HG03469 (cell line): ENCODE results near the gene CTNND2.
"Not testable (repeated sequence)": the region's sequence is repeated elsewhere in the genome, so short reads cannot be mapped to it uniquely, and the experiment has no call there.

ENCODE experiments used
- ATAC-seq: cut with Tn5 transposase; IDR thresholded peaks from one replicate; pipeline ENCODE4 v1.9.1; 2021; ENCODE audit warnings: mild to moderate bottlenecking, moderate library complexity, moderate number of reproducible peaks; ENCODE audit not compliant: unreplicated experiment

The CTNND2 gene

GRCh38 chr5:11869203-11869602, 35.0 kb downstream of the CTNND2 start:
- ATAC-seq: no peak

DNA sequence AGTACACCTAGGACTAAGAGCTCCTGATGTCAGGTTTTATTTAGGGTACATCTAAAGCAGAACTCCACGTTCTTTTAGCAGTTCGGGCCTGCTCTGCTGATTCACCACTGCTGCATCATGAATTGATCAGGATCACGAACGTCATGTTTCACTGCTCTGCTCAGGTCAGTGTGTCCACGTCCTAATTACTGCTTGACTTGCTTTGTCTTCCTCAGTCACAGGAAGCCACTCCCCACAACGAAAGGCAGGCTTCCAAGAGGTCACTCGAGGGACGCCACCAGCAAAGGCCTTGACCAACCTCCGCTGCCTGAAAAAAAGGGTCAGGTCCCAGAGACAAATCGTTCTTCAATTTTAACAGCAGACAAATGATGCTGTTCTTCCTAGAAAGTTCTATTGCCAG, 40.3 kb downstream of the CTNND2 start:
- no peak for ATAC-seq

DNA sequence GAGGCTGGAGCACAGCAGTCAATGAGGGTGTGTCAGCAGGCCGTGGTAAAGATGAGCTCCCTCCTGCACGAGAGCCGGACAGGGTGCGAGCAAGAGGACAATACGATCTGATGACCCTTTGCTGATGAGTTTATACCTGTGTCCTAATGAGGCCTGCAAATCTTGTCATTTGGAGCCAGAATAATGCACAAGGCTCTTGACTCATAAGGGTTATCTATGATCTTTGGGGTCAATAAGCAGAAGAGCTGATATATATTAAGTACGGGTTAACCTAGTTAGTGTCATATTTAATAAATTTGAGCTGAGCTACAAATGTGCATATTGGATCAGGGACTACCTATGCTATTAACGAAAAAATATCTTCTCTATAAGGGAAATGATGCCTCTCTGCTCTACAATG, 46.9 kb downstream of the CTNND2 start:
- no peak for ATAC-seq

DNA sequence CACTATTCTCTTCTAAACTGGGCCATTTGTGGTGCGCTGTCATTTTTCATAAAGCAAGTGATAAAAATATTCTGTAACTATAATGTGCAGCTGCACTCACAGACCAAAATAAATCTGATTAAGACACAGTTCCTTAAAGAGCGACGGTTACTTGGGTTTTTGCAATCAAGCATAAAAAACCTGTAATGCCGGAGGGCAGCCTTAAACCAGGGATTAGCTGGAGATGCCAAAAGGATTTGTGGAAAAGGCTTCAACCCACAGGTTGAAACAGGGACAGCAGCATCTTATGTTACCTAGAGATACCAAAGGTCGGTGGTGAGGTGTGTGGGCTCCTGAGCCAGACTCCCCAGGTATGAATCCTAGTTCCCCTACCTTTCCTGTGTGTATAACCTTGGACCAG, 49.3 kb downstream of the CTNND2 start:
- ATAC-seq: no peak

GRCh38 chr5:11853796-11854195, 50.5 kb downstream of the CTNND2 start:
- ATAC-seq: no peak

DNA sequence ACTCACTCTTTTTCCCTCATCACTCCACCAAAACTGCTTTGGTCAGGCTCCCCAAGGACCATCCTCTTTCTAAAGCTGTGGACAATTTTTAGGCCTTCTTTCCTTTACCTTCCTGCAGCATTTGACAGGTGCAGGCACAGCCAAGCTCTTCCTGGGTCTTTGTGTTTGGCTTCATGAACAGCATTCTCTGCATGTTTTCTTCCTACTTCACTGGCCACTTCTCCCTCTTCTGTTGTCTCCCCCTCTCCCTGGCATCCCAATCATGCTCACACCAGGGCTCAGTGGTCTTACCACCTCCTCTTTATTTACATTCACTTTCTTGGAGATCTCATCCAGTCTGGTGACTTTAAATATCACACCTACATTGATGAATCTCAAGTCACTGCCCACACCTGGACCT, 51.1 kb downstream of the CTNND2 start:
- ATAC-seq: no peak

DNA sequence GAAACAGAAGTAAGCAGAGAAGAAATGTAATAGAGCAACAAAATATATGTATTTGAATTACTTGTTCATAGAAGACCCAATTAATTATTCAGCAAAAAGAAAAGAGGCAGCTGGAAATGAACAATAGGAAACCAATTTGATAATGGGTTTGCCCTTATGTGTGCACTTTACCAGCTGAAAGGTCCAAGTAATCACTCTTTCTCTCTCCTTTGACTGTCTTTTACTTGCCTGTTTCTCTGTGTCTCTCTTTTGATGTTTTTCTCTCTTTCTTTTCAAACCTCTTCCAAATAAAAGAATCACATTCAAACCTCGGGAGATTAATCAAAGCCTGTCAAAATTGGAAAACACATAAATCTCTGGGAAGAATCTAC, 51.5 kb downstream of the CTNND2 start:
- no peak for ATAC-seq

GRCh38 chr5:11851965-11852716, 52.1 kb downstream of the CTNND2 start:
- no peak for ATAC-seq

- ATAC-seq: no peak
These were observed 52.8 kb downstream of the CTNND2 start for GRCh38 chr5:11851416-11851815.

DNA sequence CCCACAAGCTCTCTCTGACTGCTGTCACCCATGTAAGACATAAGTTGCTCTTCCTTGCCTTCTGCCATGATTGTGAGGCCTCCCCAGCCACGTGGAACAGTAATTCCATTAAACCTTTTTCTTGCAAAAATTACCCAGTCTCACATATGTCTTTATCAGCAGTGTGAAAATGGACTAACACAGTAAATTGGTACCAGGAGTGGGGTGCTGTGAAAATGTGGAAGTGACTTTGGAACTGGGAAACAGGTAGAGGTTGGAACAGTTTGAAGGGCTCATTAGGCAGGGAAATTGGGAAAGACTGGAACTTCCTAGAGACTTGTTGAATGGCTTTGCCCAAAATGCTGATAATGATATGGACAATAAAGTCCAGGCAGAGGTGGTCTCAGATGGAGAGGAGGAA, 75.7 kb downstream of the CTNND2 start:
- ATAC-seq: not testable (repeated sequence)

DNA sequence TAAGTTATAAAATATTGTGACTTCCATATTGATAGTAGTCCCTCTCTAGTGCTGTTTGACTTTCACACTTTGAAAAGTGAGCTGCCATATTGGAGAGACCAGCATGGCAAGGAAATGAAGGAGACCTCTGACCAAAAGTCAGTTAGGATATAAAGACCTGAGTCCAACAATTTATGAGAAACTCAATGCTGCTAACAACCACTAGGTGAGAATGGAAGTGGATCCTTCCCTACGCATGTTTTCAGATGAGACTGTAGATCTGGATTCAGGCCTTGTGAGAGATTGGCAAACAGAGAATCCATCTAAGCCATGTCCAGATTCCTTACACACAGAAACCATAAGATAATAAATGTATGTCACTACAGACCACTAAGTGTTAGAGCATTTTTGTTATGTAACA, 81.6 kb downstream of the CTNND2 start:
- no peak for ATAC-seq

DNA sequence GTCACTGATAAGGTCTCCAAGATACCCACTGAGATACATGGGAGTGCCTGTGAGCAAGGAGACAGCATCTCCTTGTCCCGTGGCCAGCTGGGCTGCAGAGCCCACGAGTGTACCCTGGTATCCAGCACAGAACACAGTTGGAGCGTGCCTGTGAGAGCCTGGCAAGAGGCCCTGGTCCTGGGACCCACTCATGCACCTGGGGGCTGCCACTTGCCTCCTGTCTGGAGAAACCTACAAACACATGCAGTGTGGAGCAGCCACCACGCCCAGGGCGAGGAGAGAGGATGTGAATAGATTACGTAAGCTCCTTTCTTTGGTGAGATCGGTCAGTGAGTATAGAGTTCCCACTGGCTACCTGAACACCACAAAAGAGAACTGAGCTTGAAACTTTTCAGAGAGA, 88.3 kb downstream of the CTNND2 start:
- no peak for ATAC-seq

- ATAC-seq: no peak
These were observed 88.8 kb downstream of the CTNND2 start for GRCh38 chr5:11815481-11815880.

DNA sequence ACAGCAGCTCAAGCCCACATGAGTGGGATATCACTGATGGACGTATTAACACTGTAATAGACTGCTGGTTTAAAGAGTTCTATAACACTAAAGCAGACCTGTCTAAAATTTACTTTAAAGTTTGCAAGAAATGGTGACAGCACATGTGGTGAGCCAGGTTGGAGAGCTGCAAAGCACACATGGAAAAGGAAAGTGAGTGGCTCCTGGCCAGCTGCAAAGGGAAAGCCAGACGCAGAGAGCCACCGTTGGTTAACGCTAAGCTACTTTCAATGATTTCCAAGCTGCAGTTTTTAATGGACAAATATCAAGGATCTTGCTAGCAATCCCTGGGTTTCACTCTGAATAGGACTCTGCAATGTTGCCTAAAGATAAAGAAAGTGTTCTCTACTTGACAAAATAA, 89.9 kb downstream of the CTNND2 start:
- no peak for ATAC-seq

GRCh38 chr5:11809407-11809806, 94.8 kb downstream of the CTNND2 start:
- ATAC-seq: no peak

- ATAC-seq: no peak
These were observed 100.8 kb downstream of the CTNND2 start for GRCh38 chr5:11803436-11803835.

DNA sequence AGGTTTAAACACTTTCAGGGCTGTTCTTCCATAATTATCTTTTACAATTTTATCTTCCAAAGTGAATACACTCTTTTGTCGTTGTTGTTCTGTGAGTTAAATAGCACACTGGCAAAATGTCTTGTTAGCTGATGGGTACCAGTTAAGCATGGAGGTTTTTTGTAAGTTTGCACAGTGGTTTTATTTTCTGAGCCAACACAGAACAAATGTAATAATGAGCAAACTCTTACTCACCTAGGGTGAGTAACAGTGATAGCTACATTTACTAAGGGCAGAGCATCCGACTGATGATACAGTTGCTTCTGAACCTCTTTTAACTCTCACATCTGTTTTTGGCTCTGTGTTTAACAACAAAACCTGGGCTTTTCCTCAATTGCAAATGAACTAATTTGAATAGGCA, 103.2 kb downstream of the CTNND2 start:
- ATAC-seq: no peak

GRCh38 chr5:11797132-11797531, 107.1 kb downstream of the CTNND2 start:
- ATAC-seq: no peak

DNA sequence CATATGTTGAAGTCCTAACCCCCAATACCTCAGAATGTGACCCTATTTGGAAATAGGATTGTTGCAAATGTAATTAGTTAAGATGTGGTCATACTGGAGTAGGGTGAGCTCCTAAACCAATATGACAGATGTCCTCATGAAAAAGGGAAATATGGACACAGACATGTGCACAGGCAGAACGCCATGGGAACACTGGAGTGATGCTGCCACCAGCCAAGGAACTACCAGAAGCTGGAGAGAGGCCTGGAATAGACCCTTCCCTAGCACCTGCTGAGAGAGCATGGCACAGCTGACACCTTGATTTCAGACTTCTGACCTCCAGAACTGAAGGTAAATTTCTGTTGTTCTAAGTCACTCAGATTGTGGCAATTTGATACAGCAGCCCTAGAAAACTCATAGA, 110.8 kb downstream of the CTNND2 start:
- no peak for ATAC-seq

DNA sequence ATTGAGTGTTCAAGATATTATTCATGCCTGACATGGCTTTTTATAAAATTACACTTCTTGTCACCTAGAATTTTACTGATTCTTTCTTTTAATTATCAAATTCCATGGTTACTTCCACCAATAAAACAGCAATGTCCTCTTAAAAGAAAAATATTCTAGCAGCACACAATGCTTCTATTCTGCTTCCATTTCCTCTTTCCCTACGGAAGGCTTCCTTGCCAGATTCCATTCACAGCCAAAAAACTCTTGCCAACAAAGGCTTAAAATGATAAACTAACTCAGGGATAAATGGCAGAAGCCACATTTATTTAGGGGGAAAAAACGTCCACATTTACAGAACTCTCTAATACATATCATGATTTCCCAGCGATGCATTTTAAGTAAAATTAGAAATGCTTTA, 111.6 kb downstream of the CTNND2 start:
- no peak for ATAC-seq

DNA sequence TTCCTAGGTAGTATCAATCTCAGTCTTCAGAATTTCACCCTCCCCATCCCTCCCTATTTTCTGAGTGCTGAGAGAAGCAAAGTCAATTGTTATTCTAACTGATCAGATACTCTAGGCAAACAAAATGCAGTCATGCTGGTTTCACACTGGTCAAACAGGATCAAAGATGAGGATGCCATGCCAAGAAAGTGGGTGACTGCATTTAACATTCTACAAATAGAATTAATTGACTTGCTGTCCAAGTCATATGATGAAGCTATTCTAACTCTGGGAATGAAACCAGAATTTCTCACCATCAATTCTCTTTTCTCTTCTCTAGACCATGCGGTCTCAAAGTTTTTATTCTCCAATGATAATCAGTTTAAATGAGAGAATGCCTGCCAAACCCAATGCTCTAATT, 112.5 kb downstream of the CTNND2 start:
- ATAC-seq: no peak

- ATAC-seq: no peak
These were observed 114.0 kb downstream of the CTNND2 start for GRCh38 chr5:11790201-11790600.

GRCh38 chr5:11785771-11786352, 118.4 kb downstream of the CTNND2 start:
- no peak for ATAC-seq
